Measurements from ENCODE around the gene PDILT.

PDILT gene

DNA sequence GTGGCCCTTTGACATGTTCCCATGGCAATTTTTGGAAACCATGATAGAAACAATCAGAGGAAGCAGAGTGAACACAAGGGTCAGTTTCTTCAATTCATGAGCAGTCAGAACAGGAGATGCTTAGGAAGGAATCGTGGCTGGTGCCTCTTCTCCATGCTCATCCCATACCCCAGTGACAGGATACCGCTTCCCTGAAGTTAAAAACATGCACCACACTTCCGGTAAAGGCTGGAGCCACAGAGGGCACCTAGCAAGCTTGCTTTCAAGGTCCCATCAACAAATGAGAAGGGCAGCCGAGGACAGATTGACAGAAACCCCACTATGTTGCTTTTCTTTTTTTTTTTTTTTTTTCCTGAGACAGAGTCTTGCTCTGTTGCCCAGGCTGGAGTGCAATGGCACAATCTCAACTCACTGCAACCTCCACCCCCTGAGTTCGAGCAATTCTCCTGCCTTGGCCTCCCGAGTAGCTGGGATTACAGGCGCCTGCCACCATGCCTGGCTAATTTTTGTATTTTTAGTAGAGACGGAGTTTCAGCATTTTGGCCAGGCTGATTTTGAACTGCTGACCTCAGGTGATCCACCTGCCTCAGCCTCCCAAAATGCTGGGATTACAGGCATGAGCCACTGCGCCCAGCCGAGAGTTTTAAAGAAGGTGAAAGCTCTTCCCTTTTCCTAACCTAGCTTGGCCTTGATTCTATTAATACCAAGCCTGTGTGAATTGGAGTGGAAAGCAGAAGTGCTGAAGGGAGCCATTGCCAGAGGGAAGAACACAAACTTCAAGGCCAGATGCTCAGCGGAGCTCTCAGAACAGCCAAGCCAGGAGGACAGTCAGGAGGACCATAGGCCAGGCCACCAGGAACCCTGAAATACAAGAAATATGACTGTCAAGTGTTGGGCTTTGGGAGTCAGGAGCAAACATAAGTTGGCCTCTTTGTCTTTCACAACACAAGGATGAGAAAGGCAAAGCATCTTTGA, 93.8 kb downstream of the PDILT start:
- no peak overlapping the region for H3K4me3 ChIP-seq (ENCODE audit: low read depth, low read length)
- TF ChIP-seq, protein P1, sequence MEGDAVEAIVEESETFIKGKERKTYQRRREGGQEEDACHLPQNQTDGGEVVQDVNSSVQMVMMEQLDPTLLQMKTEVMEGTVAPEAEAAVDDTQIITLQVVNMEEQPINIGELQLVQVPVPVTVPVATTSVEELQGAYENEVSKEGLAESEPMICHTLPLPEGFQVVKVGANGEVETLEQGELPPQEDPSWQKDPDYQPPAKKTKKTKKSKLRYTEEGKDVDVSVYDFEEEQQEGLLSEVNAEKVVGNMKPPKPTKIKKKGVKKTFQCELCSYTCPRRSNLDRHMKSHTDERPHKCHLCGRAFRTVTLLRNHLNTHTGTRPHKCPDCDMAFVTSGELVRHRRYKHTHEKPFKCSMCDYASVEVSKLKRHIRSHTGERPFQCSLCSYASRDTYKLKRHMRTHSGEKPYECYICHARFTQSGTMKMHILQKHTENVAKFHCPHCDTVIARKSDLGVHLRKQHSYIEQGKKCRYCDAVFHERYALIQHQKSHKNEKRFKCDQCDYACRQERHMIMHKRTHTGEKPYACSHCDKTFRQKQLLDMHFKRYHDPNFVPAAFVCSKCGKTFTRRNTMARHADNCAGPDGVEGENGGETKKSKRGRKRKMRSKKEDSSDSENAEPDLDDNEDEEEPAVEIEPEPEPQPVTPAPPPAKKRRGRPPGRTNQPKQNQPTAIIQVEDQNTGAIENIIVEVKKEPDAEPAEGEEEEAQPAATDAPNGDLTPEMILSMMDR (IDR thresholded peaks at IDR 0.05; ENCODE audit: low read depth, low read length): no peak

DNA sequence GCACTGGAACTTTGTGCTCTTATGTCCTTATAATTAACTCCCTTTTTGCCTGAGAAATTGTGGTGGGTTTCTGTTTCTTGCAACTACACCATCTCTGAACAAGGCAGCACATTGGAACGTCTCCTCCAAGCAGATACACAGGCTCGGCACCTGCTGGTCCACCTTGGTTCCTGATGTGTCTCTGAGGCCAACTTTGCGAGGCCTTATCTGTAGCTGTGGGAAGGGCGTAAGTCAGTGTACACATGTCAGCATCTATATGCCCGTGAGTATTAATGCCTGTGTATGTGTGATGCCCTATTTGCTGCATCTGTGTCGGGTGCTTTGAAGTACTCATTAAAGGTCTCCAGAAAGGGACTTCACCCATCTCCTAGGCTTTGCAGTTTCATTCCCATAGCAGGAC, 94.8 kb downstream of the PDILT start:
- H3K4me3 ChIP-seq (ENCODE audit: low read depth, low read length): no peak overlapping the region
- TF ChIP-seq, protein P1 (IDR thresholded peaks at IDR 0.05; ENCODE audit: low read depth, low read length): no peak

Measured in WI38 (cell line).